GM12891 (cell line): ENCODE data around the gene MS4A10.
A peak's percentile ranks its signal among the peaks of the same experiment; 100 is the strongest.

Source experiments
- PAX5 ChIP-seq: IDR thresholded peaks from 2 replicates; pipeline ENCODE4 v1.6.1; 2011; ENCODE audit warnings: low read length, moderate library complexity, mild to moderate bottlenecking; ENCODE audit not compliant: insufficient read depth, severe bottlenecking
- POLR2A ChIP-seq: IDR thresholded peaks from 2 replicates; pipeline ENCODE4 v1.6.1; 2011; ENCODE audit warnings: low read depth, low read length, control low read depth
- POLR2AphosphoS5 ChIP-seq: IDR thresholded peaks from 2 replicates; pipeline ENCODE4 v1.6.1; 2011; ENCODE audit warnings: low read depth, low read length, control low read depth
- POU2F2 ChIP-seq: IDR thresholded peaks from 2 replicates; pipeline ENCODE4 v1.6.1; 2011; ENCODE audit warnings: low read depth, mild to moderate bottlenecking, control low read depth, low read length, moderate library complexity
- SPI1 ChIP-seq: IDR thresholded peaks from 2 replicates; pipeline ENCODE4 v1.6.1; 2011; ENCODE audit warnings: low read depth, low read length, control low read depth
- TAF1 ChIP-seq: IDR thresholded peaks from 2 replicates; pipeline ENCODE4 v1.6.1; 2011; ENCODE audit warnings: low read depth, low read length, control low read depth

DNA sequence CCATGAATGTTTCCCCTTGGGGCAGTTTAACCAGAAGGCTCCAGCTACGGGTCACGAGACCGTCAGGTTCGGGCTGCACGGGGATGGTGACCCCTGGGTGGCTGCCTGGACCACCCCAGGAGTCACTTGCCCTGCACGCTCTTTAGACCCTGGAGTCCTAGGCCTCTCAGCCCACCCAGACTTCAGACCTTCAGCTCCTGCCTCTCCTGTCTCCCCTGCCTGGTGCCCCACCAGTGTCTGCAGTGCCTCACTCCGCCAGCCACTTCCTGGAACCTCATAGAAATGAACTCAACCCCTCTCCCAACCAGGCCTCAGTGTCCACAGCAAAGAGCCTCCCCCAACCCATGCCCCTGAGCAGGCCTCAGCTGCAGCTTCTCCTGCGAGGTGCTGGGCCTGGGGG lies 12.5 kb upstream of the MS4A10 start:
- TF ChIP-seq POLR2A (no peak), POLR2AphosphoS5 (no peak), TAF1 (no peak), SPI1 (no peak), POU2F2 (0 out of 2 replicates have a peak, but pooled peaks have one; percentile 28), PAX5 (no peak)
